Measurements from ENCODE around the gene CRIP2.

Gene CRIP2

GRCh38 chr14:105486974-105487448 is 12.4 kb downstream of the CRIP2 start:
- Histone ChIP-seq H3K27ac (peak overlapping the region; percentile 21), H2AFZ (peak overlapping the region; percentile 66), H3K9ac (no peak overlapping the region), H3K4me3 (ENCODE audit: low read depth, low read length) (peak overlapping the region; percentile 3), H3K4me2 (ENCODE audit: low read length) (peak overlapping the region; percentile 11), H3K9me3 (ENCODE audit: control insufficient read depth, low read length) (no peaks in the 10 kb centered on the region), H3K27me3 (ENCODE audit: control insufficient read depth, insufficient read depth, low read length) (peaks cover 7% of the 10 kb centered on the region), H3K36me3 (ENCODE audit: control insufficient read depth, insufficient read depth, low read length) (no peaks in the 10 kb centered on the region), H3K79me2 (no peaks in the 10 kb centered on the region), H3K4me1 (peaks cover 22% of the 10 kb centered on the region)
- TF ChIP-seq, protein P1, sequence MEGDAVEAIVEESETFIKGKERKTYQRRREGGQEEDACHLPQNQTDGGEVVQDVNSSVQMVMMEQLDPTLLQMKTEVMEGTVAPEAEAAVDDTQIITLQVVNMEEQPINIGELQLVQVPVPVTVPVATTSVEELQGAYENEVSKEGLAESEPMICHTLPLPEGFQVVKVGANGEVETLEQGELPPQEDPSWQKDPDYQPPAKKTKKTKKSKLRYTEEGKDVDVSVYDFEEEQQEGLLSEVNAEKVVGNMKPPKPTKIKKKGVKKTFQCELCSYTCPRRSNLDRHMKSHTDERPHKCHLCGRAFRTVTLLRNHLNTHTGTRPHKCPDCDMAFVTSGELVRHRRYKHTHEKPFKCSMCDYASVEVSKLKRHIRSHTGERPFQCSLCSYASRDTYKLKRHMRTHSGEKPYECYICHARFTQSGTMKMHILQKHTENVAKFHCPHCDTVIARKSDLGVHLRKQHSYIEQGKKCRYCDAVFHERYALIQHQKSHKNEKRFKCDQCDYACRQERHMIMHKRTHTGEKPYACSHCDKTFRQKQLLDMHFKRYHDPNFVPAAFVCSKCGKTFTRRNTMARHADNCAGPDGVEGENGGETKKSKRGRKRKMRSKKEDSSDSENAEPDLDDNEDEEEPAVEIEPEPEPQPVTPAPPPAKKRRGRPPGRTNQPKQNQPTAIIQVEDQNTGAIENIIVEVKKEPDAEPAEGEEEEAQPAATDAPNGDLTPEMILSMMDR (IDR thresholded peaks at IDR 0.05), result no peak

DNA sequence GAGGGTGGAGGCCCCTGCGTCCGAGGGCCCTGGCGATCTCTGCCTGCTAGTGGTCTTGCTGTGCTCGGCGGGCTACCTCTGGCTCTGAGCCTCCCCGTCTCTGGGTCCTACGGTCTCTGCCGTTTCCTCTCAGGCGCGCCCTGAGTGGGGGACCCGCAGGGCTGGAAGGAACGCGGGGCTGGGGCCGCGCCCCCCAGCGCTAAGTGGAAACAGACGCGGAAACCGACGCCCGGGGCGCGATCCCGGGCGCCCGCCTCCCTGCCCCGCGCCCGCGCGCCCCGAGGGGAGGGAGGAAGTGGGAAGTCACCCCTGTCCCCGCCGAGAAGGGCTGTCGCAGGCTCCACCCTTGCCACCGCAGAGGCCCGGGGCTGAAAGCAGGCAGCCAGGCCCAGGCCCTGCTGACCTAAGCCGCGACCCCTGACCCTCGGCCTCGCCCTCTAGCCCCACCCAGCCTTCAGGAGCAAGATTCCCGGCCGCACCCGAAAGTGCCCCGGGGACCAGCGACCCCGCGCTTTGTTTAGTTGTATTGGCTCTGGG is 12.9 kb downstream of the CRIP2 start:
- Histone ChIP-seq H3K27ac (peak overlapping the region; percentile 21), H3K4me3 (ENCODE audit: low read depth, low read length) (peak overlapping the region; percentile 3), H3K9me3 (ENCODE audit: control insufficient read depth, low read length) (no peaks in the 10 kb centered on the region), H3K27me3 (ENCODE audit: control insufficient read depth, insufficient read depth, low read length) (peaks cover 7% of the 10 kb centered on the region), H2AFZ (peak overlapping the region; percentile 66), H3K4me1 (peaks cover 17% of the 10 kb centered on the region), H3K36me3 (ENCODE audit: control insufficient read depth, insufficient read depth, low read length) (no peaks in the 10 kb centered on the region), H3K9ac (no peak overlapping the region), H3K79me2 (no peaks in the 10 kb centered on the region), H3K4me2 (ENCODE audit: low read length) (peak overlapping the region; percentile 11)
- TF ChIP-seq, protein P1 (IDR thresholded peaks at IDR 0.05), result no peak

- Histone ChIP-seq H3K27me3 (ENCODE audit: control insufficient read depth, insufficient read depth, low read length) (peaks cover 7% of the 10 kb centered on the region), H2AFZ (no peak overlapping the region), H3K27ac (peak overlapping the region; percentile 21), H3K9me3 (ENCODE audit: control insufficient read depth, low read length) (no peaks in the 10 kb centered on the region), H3K4me3 (ENCODE audit: low read depth, low read length) (no peak overlapping the region), H3K9ac (no peak overlapping the region), H3K4me1 (peaks cover 17% of the 10 kb centered on the region), H3K36me3 (ENCODE audit: control insufficient read depth, insufficient read depth, low read length) (no peaks in the 10 kb centered on the region), H3K79me2 (no peaks in the 10 kb centered on the region), H3K4me2 (ENCODE audit: low read length) (no peak overlapping the region)
- TF ChIP-seq, protein P1 (IDR thresholded peaks at IDR 0.05), result no peak
Observed at GRCh38 chr14:105487986-105488777, 13.6 kb downstream of the CRIP2 start.

DNA sequence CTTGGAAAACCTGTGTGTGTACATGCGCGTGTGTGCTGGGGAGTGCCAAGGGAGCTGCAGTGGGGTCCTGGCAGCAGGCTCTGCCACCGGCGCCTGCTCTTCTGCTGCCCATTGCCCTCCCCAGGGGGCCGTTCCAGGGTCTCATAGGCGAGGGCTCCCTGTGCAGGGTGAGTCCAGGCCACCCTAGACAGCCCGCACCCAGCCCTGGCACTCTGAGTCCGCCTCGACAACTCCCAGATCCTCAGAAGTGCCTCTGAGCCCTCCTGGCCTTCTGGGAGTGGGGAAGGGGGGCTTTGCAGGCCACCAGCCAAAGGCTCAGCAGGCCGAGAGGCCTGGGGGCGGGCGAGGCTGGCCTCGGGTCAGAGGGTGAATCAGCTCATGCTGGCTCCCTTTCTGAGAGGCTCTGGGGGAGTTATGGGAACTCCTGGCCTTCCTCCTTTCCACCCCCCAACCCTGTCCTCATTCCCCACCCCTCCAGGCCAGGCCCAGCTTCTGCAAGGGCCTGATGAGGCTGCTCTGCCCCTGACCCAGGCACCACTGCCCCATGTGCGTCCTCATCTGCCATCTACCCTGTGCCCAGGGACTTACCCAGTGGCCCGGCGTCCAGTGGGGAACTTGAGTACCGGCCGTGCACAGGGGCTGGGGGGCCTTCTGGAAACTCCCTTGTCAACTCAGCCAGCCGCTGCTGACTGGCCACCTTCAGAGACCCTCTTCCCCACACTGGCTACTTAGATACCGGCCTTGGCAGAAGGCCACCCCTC is 14.3 kb downstream of the CRIP2 start:
- H3K9ac ChIP-seq, result no peak overlapping the region
- peak overlapping the region; percentile 70 for H3K4me3 ChIP-seq (ENCODE audit: low read depth, low read length)

More for the DNA sequence above, 14.3 kb downstream of the CRIP2 start:
- peaks cover 7% of the 10 kb centered on the region for H3K27me3 ChIP-seq (ENCODE audit: control insufficient read depth, insufficient read depth, low read length)
- H3K36me3 ChIP-seq (ENCODE audit: control insufficient read depth, insufficient read depth, low read length), result no peaks in the 10 kb centered on the region
- H3K27ac ChIP-seq, result peak overlapping the region; percentile 97
- TF ChIP-seq, protein P1 (IDR thresholded peaks at IDR 0.05), result no peak
- no peaks in the 10 kb centered on the region for H3K9me3 ChIP-seq (ENCODE audit: control insufficient read depth, low read length)
- H2AFZ ChIP-seq, result no peak overlapping the region
- H3K4me2 ChIP-seq (ENCODE audit: low read length), result peak overlapping the region; percentile 95
- H3K4me1 ChIP-seq, result peaks cover 17% of the 10 kb centered on the region
- no peaks in the 10 kb centered on the region for H3K79me2 ChIP-seq

Measured in parathyroid adenoma (tissue), 2 donors.